PFSK-1 (cell line): ENCODE data around the gene VAV2.

Source experiments
- FOXP2 ChIP-seq: optimal IDR thresholded peaks from 2 replicates; pipeline ENCODE3; 2011; ENCODE audit warnings: borderline replicate concordance, control low read depth, inconsistent platforms; ENCODE audit not compliant: insufficient read depth; ENCODE audit errors: extremely low read length, extremely low read depth
- POLR2AphosphoS5 ChIP-seq: IDR thresholded peaks from 2 replicates; pipeline ENCODE4 v1.6.1; 2012; ENCODE audit warnings: low read depth, mild to moderate bottlenecking, control low read depth, low read length, moderate library complexity
- SIN3A ChIP-seq: IDR thresholded peaks from 2 replicates; pipeline ENCODE4 v1.6.1; 2012; ENCODE audit warnings: mild to moderate bottlenecking, low read length, moderate library complexity, borderline replicate concordance; ENCODE audit not compliant: insufficient read depth
- TAF1 ChIP-seq: IDR thresholded peaks from 2 replicates; pipeline ENCODE4 v1.6.1; 2012; ENCODE audit warnings: low read length, control low read depth, borderline replicate concordance; ENCODE audit not compliant: insufficient read depth
- TF ChIP-seq, protein P1 (sequence below), 2 experiments: IDR thresholded peaks; 2 replicates each; pipeline versions ENCODE4 v1.6.1 to v1.8.0; 2011 to 2012; ENCODE audit warnings: low read depth in 2 of 2, low read length in 2 of 2, control low read depth in 1 of 2, inconsistent platforms in 1 of 2, mild to moderate bottlenecking in 1 of 2, moderate library complexity in 1 of 2; ENCODE audit not compliant: insufficient read depth in 1 of 2

VAV2 gene

DNA sequence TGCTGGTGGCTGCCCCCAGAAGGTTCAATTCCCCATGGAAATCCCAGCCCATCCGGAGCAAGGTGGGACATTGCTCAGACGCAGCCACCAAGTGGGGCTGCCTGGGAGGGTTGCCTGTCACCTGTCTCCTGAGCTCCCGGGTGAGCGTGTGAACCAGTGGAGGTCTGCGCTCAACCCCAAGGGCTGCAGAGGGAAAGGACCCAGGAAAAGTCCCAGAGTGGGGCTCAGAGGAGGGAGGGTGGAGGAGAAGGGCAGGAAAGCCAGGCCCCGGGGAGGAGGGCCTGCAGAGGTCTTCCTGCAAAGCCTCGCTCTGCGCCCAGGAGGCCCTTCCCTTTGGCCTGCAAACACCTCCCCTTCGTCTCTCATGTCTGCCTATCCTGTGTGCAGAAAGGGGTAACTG is 134.5 kb downstream of the VAV2 start:
- TF ChIP-seq TAF1 (no peak), SIN3A (no peak), POLR2AphosphoS5 (no peak), FOXP2 (no peak)
- TF ChIP-seq, protein P1, sequence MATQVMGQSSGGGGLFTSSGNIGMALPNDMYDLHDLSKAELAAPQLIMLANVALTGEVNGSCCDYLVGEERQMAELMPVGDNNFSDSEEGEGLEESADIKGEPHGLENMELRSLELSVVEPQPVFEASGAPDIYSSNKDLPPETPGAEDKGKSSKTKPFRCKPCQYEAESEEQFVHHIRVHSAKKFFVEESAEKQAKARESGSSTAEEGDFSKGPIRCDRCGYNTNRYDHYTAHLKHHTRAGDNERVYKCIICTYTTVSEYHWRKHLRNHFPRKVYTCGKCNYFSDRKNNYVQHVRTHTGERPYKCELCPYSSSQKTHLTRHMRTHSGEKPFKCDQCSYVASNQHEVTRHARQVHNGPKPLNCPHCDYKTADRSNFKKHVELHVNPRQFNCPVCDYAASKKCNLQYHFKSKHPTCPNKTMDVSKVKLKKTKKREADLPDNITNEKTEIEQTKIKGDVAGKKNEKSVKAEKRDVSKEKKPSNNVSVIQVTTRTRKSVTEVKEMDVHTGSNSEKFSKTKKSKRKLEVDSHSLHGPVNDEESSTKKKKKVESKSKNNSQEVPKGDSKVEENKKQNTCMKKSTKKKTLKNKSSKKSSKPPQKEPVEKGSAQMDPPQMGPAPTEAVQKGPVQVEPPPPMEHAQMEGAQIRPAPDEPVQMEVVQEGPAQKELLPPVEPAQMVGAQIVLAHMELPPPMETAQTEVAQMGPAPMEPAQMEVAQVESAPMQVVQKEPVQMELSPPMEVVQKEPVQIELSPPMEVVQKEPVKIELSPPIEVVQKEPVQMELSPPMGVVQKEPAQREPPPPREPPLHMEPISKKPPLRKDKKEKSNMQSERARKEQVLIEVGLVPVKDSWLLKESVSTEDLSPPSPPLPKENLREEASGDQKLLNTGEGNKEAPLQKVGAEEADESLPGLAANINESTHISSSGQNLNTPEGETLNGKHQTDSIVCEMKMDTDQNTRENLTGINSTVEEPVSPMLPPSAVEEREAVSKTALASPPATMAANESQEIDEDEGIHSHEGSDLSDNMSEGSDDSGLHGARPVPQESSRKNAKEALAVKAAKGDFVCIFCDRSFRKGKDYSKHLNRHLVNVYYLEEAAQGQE (IDR thresholded peaks at IDR 0.05; ENCODE audit: insufficient read depth in 1 of 2, low read depth in 2 of 2, low read length in 2 of 2) = no peak

DNA sequence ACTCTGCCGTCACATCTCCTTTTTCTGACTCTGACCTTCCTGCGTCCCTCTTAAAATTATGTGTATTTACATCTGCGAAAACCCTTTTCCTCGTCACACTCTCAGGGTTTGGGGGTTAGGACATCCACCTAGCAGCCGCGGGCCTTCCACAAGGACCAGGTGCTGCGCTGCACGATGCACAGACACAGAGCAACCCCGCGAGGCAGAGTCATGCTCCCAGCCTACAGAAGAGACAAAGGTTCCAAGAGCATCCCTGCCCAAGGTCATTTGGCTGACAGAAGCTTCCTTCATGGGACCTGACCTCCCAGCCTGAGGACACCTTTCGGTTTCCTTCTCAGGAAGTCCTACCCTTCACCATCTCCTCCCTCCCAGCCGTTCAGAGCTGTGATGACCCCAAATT is 135.3 kb downstream of the VAV2 start:
- no peak for TF ChIP-seq POLR2AphosphoS5
- TF ChIP-seq SIN3A = no peak
- TF ChIP-seq, protein P1 (IDR thresholded peaks at IDR 0.05; ENCODE audit: insufficient read depth in 1 of 2, low read depth in 2 of 2, low read length in 2 of 2) = no peak
- TF ChIP-seq FOXP2 = no peak
- no peak for TF ChIP-seq TAF1

DNA sequence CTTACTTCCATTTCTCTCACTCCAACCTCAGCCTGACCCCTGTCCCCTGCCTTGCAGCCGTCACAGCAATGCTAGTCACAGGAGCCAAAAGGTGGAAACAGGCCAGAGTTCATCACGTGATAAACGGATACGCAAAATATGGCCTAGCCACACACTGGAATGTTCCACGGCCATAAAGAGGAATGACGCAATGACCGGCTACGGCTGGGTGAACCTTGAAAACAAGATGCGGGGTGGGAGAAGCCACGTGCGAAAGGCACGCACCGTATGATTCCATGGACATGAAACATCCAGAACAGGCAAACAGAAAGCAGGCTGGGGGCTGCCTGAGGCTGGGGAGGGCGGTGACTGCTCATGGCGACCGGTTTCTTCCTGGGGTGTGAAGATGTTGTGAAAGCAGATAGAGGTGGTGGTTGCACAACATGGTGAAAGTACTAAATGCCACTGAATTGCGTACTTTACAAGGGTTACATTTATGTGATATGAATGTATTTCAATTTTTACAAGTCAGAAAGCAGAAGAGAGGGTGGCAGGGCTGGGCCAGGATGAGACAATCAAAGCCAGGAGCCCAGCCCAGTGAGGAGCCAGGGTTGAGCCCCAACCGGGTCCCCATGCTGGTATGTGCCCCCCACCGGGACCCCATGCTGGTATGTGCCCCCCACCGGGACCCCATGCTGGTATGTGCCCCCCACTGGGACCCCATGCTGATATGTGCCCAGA is 136.2 kb downstream of the VAV2 start:
- TF ChIP-seq POLR2AphosphoS5 = no peak

DNA sequence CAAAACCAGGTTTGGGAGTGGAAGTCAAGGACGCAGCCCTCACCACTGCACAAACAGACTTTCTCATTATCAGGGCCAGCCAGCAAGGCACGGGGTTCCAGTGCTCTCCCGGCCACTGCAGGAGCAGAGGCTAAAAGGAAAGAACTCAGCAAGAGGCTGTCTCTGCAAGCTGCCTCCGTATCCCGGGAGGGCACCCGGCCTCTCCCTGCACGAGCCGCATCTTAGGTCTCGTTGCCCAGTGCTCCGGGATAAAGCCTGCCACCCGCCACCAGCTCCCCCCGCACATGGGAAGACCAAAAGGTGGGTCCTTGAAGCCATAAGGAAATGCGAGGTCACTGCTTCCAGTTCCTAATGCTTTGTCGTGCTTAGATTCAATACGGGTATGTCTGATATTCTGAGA is 136.8 kb downstream of the VAV2 start:
- no peak for TF ChIP-seq FOXP2
- no peak for TF ChIP-seq TAF1
- TF ChIP-seq SIN3A = no peak
- no peak for TF ChIP-seq POLR2AphosphoS5
- TF ChIP-seq, protein P1 (IDR thresholded peaks at IDR 0.05; ENCODE audit: insufficient read depth in 1 of 2, low read depth in 2 of 2, low read length in 2 of 2) = no peak

DNA sequence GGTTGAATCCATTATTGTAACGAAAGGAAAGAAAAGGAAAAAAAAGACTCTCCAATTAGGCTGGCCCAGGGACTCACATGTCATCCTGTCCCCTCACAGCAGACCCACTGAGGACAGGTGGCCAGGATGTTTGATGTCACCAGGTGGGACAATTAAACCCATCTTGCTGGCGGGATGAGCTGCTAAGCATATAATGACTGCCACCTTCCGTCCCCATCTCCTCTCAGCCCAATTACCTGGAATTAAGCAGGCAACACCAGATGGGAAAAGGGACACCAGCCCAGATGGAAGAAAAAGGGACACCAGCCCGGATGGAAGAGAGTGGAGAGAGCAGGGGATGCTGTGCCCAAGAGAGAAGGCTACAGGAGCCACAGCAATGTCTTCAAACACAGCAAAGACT is 137.4 kb downstream of the VAV2 start:
- TF ChIP-seq, protein P1 (IDR thresholded peaks at IDR 0.05; ENCODE audit: insufficient read depth in 1 of 2, low read depth in 2 of 2, low read length in 2 of 2) = no peak
- TF ChIP-seq POLR2AphosphoS5 = no peak
